Peyer's patch (tissue), 4 donors: ENCODE results near the gene CYBA. TPM values are rescaled to one million over a fixed set of nuclear protein-coding genes. Genes with fewer than 3 reads are reported as not detected.
A peak's percentile ranks its signal among the peaks of the same experiment; 100 is the strongest.

Experiments used
- DNase-seq, 3 donors: peaks; one replicate each; pipeline ENCODE4 v3.0.0-alpha.2; 2017 to 2019
- H3K27ac ChIP-seq, 4 donors: fragments of 200-600 bp; sonication (generic); one replicate each; pipeline ENCODE4 v1.5.1; 2016 to 2019
- H3K27me3 ChIP-seq, 2 donors: fragments of 200-600 bp; sonication (generic); one replicate each; pipeline ENCODE4 v1.5.1; 2019
- H3K36me3 ChIP-seq, 3 donors: fragments of 200-600 bp; sonication (generic); one replicate each; pipeline ENCODE4 v1.5.1; 2016 to 2019
- H3K4me1 ChIP-seq, 4 donors: fragments of 200-600 bp; sonication (generic); one replicate each; pipeline ENCODE4 v1.5.1; 2016 to 2019
- H3K4me3 ChIP-seq, 4 donors: fragments of 200-600 bp; sonication (generic); 1 replicate in 3 of 4; 2 replicates in 1 of 4; pipeline ENCODE4 v1.5.1; 2016 to 2019; ENCODE audit warnings: mild to moderate bottlenecking in 1 of 4
- H3K9me3 ChIP-seq, 4 donors: fragments of 200-600 bp; sonication (generic); one replicate each; pipeline ENCODE4 v1.5.1; 2016 to 2019; ENCODE audit warnings: mild to moderate bottlenecking in 1 of 4
- POLR2A ChIP-seq, 2 donors: fragments of 450-650 bp; IDR thresholded peaks; one replicate each; pipeline ENCODE4 v1.5.1; 2017; ENCODE audit warnings: antibody characterized with exemption in 2 of 2, mild to moderate bottlenecking in 2 of 2, moderate library complexity in 2 of 2
- total RNA-seq, 4 donors: library from RNA; depleted of rRNA; stranded (reverse); fragments of >200 nt; gene quantifications; one replicate each; pipeline ENCODE4 v1.1.0, GENCODE V29; 2016
- TF ChIP-seq, protein P1 (sequence below), 6 experiments: fragments of 450-650 bp in 4 of 6; fragments of 200-600 bp in 2 of 6; sonication (generic) in 1 of 6; IDR thresholded peaks; one replicate each; pipeline ENCODE4 v1.5.1; 2017 to 2019; ENCODE audit warnings: antibody characterized with exemption in 6 of 6, mild to moderate bottlenecking in 3 of 6, moderate library complexity in 1 of 6

Gene CYBA
- total RNA-seq, 4 donors from 2014 or later, result 131 to 162 (median 141) TPM

DNA sequence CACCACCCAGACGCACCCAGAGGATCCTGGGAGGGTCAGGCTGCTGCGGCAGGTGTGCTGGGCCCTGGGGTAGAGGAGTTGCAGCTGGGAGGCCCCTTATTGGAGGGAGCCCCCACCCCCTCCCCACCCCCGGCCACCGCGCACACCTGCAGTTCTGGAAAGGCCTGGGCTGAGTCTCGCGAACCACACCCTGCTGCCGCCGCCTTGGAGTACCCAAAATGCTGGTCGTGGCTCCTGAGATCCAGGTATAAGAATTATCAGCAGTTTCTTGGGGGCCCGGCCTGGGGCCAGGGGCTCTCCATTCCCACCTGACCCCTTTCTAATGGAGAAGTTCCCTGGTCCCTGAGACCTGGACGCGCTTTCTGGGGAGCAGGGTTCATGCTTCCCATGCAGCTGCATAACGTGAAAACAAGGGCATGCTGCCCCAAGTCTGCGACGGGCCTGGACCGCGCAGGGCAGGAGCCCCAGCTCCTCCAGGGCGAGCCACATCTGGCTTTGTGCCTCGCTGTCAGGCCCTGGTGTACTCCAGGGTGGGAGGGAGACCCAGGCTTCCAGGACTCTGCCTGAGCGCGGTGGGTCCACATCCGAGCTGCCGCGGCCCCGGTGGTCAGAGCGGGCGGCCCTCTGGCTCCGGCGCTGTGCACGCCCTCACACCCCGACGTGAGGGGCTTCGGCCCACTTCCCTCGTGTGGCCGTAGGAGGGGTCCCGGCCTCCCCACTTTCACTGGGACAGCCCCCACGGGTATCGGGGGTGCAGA lies 42.7 kb upstream of the CYBA start:
- no peak for DNase-seq
- no peaks in the 10 kb centered on the region for H3K27me3 ChIP-seq
- H3K27ac ChIP-seq, result peak overlapping the region in 1 of 4 donors; percentile 67
- H3K4me1 ChIP-seq, result peaks cover 0 to 32% (median 18%) of the 10 kb centered on the region in 4 donors
- H3K36me3 ChIP-seq, result peaks cover 0 to 23% (median 0%) of the 10 kb centered on the region in 3 donors
- H3K4me3 ChIP-seq, result no peak overlapping the region
- no peaks in the 10 kb centered on the region for H3K9me3 ChIP-seq
- TF ChIP-seq, protein P1, sequence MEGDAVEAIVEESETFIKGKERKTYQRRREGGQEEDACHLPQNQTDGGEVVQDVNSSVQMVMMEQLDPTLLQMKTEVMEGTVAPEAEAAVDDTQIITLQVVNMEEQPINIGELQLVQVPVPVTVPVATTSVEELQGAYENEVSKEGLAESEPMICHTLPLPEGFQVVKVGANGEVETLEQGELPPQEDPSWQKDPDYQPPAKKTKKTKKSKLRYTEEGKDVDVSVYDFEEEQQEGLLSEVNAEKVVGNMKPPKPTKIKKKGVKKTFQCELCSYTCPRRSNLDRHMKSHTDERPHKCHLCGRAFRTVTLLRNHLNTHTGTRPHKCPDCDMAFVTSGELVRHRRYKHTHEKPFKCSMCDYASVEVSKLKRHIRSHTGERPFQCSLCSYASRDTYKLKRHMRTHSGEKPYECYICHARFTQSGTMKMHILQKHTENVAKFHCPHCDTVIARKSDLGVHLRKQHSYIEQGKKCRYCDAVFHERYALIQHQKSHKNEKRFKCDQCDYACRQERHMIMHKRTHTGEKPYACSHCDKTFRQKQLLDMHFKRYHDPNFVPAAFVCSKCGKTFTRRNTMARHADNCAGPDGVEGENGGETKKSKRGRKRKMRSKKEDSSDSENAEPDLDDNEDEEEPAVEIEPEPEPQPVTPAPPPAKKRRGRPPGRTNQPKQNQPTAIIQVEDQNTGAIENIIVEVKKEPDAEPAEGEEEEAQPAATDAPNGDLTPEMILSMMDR (IDR thresholded peaks at IDR 0.05), result no peak

DNA sequence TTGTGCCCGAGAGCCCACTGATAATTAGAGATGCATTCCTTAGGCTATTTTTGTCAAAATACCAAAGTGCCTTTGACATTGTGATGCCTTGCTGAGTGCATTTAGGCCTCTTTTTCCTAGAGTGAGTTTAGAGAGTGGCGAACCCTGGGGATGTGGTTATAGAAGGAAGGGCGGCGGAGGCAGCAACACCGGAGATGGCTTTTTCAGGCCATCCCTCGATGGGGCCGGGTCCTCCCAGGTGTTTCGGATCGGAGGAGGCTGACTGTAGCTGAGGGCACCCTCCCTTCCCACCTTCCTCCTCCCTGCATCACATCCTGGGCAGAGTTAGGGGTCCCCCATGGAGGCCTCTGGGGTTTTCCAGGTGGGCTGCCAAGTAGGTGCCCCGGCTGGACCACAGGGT lies 42.0 kb upstream of the CYBA start:
- Histone ChIP-seq H3K9me3 (no peaks in the 10 kb centered on the region), H3K4me3 (no peak overlapping the region), H3K27me3 (no peaks in the 10 kb centered on the region), H3K4me1 (peaks cover 0 to 27% (median 20%) of the 10 kb centered on the region in 4 donors), H3K27ac (peak overlapping the region in 1 of 4 donors; percentile 67), H3K36me3 (peaks cover 0 to 16% (median 0%) of the 10 kb centered on the region in 3 donors)
- DNase-seq, result no peak
- TF ChIP-seq POLR2A (IDR thresholded peaks at IDR 0.05), result no peak
- TF ChIP-seq, protein P1 (IDR thresholded peaks at IDR 0.05), result no peak

DNA sequence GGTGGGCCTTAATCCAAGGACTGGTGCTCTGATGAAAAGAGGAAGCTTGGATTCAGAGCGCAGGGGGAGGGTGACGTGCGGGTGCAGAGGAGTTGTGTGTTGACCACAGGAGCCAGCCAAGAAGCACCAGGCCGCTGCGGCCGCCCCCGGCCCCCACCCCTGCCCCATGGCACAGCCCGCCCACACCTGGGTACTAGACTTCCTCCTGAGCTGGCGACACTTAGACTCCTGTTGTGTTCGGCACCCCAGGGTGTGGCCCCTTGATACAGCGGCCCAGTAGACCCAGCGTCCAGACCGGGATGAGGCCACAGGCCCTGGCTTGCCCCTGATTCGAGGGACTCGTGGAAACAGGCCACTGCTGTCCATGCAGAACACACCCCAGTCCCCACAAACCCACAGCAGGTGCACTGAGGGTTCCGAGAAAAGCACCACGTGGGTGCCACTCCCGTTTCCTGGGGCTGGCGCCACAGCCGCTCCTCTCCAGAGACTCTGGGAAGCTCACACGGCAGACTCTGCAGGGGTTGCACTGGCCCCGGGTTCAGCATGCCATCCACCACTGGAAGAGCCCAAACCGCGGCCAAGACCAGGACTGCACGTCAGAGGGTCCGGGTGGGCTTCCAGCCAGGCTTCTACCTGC lies 41.2 kb upstream of the CYBA start:
- no peak overlapping the region for H3K4me3 ChIP-seq
- H3K4me1 ChIP-seq, result peaks cover 0 to 26% (median 24%) of the 10 kb centered on the region in 4 donors
- H3K9me3 ChIP-seq, result no peaks in the 10 kb centered on the region
- peak in 2 of 3 donors; percentile 70 to 73 for DNase-seq
- no peaks in the 10 kb centered on the region for H3K27me3 ChIP-seq
- no peak for TF ChIP-seq POLR2A (IDR thresholded peaks at IDR 0.05)
- TF ChIP-seq, protein P1 (IDR thresholded peaks at IDR 0.05), result no peak
- H3K36me3 ChIP-seq, result peaks cover 0 to 8% (median 0%) of the 10 kb centered on the region in 3 donors
- H3K27ac ChIP-seq, result peak overlapping the region in 2 of 4 donors; percentile 29 to 67

DNA sequence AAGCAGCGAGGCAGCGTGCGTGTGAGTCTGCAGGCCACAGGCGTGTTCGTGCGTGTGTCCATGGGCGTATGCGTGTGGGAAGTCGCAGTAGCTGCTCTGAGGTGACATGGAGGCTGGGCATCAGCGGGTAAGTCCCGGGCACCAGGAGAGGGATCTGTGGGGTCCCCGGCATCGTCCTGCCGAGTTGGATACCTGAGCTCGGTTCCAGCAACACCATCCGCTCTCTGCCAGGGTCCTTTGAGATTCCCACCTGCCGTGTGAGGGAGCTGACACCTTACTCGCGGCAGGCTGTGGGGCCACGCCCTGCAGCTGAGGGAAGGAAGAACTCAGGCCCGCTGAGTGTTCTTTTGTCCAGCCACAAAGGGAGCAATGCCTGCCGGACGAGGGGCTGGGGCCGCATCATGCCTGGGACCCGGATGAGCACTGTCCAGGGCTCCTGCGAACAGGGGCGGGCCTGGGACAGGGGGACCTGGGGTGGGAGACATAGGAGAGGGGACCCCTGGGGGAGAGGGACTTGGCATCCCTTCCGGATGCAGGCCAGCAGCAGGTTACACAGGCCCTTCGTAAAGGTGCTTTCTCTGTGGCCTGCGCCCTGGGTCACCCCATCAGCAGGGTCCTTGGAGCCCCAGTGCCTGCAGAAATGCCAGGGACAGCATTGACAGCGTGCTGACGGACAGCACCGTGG lies 40.4 kb upstream of the CYBA start:
- Histone ChIP-seq H3K4me1 (peaks cover 0 to 33% (median 27%) of the 10 kb centered on the region in 4 donors), H3K4me3 (no peak overlapping the region), H3K9me3 (no peaks in the 10 kb centered on the region), H3K36me3 (no peaks in the 10 kb centered on the region), H3K27me3 (no peaks in the 10 kb centered on the region), H3K27ac (peak overlapping the region in 1 of 4 donors; percentile 67)
- TF ChIP-seq POLR2A (IDR thresholded peaks at IDR 0.05), result no peak
- TF ChIP-seq, protein P1 (IDR thresholded peaks at IDR 0.05), result no peak
- DNase-seq, result no peak

DNA sequence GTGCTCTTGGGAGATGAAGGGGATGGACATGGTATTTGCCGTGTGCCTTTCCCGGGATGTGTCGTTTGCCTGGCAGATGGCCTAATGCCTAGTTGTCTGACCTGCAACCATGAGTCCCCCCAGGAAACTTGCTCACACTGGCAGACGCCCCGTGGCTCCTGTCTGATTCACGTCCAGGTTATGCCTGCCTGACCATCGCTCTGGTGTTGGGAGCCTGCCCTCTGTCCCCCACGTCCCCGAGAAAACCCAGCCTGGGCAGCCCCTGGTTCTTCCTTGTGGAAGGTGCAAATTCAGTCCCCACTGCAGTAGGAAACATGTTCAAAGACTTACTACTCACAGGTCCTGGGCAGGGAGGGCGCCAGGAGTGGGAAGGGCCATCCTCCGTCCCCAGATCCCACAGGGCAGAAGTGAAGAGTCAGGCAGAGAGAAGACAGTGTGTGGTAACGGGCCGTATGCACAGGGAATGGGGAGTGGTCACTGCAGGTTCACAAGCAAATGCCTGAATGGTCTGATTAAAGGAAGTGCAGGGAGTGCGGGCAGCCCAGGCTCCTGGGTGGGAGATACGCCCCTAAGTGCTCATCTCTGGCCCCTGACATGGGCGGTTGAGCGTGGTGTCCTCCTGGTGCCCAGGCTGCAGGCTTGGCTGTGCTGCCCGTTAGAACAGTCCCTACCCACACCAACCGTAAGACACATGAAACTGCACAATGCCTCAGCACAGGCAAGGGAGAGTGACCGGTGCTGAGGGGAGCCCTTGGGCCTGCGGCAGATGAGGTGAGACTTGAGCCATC lies 39.7 kb upstream of the CYBA start:
- Histone ChIP-seq H3K4me1 (peaks cover 0 to 35% (median 28%) of the 10 kb centered on the region in 4 donors), H3K9me3 (no peaks in the 10 kb centered on the region), H3K36me3 (no peaks in the 10 kb centered on the region), H3K27me3 (peaks cover 0 to 4% of the 10 kb centered on the region in 2 donors), H3K27ac (peak overlapping the region in 1 of 4 donors; percentile 67), H3K4me3 (no peak overlapping the region)
- DNase-seq, result no peak
- TF ChIP-seq, protein P1 (IDR thresholded peaks at IDR 0.05), result no peak
- TF ChIP-seq POLR2A (IDR thresholded peaks at IDR 0.05), result no peak
